HG03520 (cell line): Measurements from ENCODE around the gene ZNF692.
A peak's percentile ranks its signal among the peaks of the same experiment; 100 is the strongest.
"Not testable (repeated sequence)": the region's sequence is repeated elsewhere in the genome, so short reads cannot be mapped to it uniquely, and the experiment has no call there.

Source experiments
- ATAC-seq: cut with Tn5 transposase; IDR thresholded peaks from one replicate; pipeline ENCODE4 v1.9.1; 2021; ENCODE audit warnings: mild to moderate bottlenecking, moderate library complexity; ENCODE audit not compliant: unreplicated experiment

ZNF692 gene

DNA sequence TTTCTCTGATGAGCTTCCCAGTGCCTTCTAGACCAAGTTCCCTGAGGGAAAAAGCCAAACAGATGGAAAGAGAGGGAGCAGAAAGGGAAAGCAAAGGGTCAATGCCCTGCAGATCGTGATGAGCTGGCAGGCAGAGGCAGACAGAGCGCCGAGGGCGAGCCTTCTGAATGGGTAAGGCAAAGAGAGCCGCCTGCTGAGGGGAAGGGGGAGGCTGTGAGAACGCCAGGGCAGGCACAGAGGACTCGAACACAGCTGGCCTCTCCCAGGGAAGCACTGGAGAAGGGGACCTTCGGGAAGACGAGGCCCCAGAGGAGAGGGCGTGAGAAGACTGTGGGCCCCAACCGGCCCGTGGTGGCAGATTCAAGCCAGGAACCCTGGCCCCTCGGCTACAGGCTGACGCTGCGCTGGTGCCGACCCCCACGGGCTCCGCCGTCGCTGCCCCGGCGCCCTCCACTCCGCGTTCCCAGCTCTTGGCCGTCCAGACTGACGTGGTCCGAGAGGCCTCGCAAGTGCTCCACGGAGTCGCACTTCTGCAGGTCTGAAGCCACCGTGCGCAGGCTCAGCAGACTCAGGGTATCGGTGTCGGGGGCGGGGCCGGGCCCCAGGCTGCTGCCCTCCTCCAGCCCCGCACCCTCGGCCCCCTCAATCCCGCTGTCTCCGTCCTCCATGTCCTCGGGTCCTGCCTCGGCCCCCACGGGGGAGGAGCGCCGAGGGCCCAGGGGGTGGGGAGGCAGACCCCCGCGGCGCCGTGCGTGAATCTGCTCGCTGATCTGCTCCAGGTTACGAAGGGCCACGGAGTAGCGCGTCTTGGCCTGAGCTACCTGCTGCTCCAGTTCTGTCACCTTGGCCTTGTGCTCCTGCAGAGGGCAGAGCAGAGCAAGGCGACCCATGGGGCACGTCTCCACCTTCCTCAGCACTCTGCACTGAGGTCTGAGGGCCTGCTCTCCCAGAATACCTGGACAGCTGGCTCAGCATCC lies 47.1 kb downstream of the ZNF692 start:
- no peak for ATAC-seq

DNA sequence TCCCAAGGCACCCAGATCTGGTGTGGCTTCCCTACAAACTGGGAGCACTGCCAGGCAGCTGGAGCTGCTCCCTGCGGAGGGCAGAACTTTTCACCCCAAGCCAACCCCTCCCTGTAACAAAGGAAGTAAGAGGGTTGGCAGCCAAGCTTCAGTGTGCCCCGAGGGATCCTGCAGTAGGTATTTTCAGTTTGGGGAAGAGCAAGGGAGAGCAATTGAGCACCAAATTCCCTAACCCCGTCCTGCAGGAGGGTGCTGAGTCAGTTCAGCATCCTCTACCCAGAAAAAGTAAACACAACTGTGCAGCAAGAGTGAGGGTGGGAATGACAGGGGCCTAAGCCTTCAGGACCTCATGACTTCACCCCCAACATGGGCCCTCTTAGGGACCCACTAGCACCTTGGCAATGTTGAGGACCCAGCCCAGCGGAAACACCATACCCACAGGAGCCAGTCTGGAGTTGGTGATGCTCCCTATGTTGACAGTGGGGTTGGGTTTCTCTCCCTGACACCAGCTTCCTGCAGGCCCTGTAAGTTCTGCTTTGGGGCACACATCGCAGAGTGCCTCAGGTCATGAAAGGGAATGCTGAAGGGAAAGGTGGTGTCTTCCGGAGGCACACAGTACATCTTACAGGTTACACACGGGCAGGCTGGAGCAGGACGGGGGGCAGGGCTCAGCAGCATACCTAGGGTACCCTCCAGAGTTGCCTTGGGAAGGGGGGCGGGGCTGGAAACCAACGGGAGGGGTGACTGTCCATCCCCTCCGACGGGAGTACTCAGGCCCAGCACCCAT lies 48.0 kb downstream of the ZNF692 start:
- no peak for ATAC-seq

DNA sequence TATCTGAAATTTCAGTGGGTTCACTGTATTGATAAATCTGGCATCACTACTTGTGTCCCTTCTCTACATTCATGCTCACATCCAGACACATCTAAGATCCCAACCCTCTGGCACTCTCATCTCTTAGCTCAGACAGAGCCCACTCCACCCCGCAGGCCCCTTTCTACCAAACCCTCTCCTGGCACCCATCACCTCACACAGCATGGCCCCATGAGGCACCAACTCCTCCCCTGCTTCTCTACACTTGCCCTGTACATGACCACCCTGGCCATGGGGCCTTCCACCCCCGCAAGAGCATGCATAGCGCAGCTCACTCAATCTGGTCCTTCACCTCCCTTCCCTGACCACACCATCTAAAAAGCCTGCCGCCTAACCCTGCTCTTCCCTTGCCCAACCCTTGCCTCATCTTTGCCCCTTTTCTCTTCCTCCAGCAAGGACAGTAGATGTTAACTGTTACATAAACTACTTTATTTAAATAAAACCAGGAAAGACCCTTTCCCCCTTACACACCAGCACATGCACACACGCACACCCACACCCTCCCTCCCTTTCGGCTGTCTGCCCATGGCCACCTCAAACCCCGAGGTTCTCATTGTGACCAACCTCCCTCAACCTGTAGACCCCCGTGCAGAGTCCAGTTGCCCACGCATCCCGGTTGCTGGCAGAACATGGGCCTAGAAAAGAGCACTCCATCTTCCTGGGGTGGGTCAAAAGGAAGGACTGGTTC lies 48.7 kb downstream of the ZNF692 start:
- no peak for ATAC-seq

DNA sequence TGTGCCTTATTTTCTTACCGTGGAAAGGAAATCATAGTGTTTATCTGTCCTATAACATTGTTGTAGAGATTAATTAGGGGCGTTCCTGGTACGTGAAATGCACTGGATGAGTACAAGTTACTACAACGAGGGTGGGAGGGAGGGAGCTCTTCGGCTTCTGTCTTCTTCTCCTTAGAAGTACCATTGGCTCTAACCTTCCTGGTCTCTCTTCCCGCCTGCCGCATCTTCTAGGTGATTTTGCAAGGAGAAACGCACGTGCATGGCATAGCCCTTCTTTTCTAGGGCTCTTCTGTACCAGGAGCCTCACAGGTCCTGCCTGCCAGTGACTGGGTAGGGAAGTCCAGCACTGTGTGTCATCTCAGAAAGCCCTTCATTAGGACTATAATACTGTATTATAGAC lies 50.0 kb downstream of the ZNF692 start:
- ATAC-seq, result no peak

DNA sequence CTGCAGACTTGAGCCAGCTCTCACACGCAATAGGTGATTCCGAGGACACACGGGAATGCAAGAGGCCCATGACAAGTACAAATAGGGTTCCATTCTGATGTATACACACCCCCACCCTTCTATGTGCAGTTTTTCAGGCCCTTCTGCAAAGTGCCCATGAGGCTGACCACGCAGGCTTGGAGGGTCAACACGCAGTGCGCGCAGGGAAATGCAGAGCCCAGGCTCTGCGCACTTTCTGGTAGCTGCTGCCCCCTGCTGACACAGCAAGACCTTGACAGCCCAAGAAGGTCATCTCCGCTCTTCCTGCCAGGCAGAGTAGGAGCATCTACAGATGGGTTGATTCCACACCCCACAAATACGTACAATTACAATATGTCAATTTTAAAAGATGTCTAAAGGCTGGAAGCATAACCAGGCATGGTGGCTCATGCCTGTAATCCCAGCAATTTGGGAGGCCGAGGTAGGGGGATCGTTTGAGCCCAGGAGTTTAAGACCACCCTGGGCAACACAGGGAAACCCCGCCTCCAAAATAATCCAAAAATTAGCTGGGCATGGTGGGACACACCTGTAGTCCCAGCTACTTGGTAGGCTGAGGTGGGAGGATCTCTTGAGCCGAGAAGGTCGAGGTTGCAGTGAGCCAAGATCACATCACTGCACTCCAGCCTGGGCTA lies 51.7 kb downstream of the ZNF692 start:
- ATAC-seq, result peak; percentile 55

DNA sequence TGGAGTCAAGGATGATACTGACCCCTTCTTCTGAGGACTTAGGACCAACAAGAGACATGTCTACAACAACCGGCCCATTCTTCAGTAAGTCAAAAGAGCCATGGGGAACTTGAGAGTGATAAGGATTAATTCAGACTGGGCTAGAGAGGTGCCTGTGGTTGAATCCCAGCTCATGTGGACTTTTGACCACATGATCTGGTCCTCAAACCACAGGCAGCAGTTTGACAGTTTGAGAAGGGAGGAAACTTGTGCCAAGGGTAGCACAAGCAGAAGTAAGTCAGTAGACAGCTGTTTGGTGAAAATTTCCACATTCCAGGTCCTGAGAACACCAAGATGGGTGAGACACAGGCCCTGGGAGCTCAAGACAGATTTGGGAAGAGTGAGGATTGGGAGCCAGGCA lies 53.0 kb downstream of the ZNF692 start:
- no peak for ATAC-seq

DNA sequence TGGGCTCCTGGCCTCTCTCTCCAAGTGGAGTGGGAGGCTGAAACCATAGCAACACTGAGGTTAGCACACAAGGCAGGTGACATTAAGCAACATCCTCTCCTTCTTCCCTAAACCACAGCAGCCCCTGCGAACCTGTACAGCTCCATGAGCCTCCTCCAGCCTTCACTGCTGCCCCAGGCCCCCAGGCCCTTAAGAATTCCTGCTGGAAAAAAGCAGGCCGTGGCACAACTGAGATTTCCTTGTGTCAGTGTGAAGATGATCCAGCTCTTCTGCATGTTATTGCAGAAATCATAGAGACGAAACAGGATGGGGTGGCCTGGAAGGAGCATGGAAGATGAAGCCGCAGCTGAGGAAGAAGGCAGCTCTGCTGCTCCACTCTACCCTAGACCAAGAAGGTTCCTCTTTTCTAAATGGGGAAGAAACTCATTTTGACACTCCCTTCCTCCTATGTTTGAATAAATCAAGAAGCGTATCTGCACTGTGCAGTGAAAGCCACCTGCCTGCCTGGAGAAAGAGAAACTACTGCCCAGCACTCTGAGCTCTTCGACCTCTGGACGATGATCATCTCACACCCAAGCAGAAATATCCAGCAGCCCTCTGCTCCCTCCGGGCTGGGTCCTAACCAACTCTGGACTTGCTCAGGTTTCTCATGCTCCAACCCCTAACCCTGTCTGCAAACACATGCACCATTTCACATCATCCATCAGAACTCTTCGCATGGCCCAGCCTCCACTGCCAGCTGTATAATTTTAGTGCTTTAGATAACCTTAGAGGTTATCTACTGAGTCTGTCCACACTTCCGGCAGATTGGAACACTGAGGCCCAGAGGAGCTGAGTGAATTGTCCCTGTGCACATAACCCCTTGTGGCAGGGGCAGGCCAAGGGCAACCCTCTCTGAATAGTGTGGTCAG lies 53.9 kb downstream of the ZNF692 start:
- ATAC-seq, result peak; percentile 90

DNA sequence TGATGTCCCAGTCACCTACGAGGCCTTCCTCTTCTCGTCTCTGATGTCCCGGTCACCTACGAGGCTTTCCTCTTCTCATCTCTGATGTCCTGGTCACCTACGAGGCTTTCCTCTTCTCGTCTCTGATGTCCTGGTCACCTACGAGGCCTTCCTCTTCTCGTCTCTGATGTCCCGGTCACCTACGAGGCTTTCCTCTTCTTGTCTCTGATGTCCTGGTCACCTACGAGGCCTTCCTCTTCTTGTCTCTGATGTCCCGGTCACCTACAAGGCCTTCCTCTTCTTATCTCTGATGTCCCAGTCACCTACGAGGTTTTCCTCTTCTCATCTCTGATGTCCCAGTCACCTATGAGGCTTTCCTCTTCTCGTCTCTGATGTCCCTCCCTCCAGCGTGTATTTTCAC lies 55.4 kb downstream of the ZNF692 start:
- ATAC-seq, result not testable (repeated sequence)

DNA sequence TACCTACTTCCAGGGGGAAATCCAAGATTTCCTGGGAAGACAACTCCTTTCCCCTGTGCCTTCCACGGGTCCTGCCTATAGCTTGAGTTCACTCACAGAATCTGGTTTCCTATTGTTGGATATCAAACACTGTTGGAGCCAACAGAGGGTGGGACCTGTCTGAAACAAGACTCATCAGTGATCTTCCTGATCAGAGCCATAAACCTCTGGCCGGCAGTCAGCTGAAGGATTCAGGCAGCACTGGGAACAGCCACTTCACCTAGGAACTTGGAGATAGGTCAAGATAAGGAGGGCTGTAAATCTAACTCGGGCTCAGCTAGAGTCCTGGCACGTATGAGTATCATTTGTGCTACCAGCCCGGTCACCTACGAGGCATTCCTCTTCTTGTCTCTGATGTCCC lies 56.4 kb downstream of the ZNF692 start:
- ATAC-seq, result no peak

DNA sequence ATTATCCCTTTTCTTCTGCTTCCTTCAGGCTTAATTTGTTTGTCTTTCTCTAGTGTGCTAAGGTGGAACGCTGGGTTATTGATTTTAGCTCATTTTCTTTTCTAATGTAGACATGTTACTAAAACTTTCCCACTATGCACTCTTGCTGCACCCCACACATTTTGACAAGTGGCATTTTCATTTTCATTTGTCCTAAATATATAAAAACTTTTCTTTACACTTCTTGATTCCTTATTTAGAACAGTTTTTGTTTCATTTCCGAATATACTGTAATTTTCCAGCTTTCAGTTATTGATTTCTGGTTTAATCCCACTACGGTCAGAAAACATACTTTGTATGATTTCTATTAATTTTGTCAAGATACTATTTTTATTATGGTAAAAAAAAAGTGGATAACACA lies 58.4 kb downstream of the ZNF692 start:
- no peak for ATAC-seq
